Measurements from ENCODE around the gene ITPK1. TPM values are rescaled to one million over a fixed set of nuclear protein-coding genes. Genes with fewer than 3 reads are reported as not detected.
A peak's percentile ranks its signal among the peaks of the same experiment; 100 is the strongest.
"Not testable (repeated sequence)": the region's sequence is repeated elsewhere in the genome, so short reads cannot be mapped to it uniquely, and the experiment has no call there.

ITPK1 gene
- total RNA-seq, 1 experiment from 2014 or later: 60.1 TPM

DNA sequence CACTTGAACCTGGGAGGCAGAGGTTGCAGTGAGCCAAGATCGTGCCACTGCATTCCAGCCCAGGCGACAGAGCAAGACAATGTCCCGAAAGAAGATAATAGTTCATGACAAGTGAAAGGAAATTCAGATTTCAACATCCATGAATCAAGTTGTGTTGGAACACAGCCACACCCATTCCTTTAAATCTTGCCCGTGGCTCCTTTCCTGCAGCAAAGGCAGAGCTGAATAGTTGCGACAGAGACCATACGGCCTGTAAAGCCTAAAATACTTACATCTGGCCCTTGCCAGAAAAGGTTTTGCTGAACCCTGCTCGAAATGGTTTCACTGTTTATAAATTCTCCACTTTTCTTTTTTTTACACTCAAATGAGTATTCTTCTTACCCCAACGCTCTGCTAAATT lies 17.7 kb upstream of the ITPK1 start:
- no peaks in the 10 kb centered on the region for H3K27me3 Mint-ChIP-seq (ENCODE audit: insufficient read depth, unreplicated experiment)
- ChIA-PET CTCF (interaction anchor here (0.7 to 1.8 kb wide), 6 partner anchors 18 to 608 kb away, joined by 3 to 20 read pairs (median 6); no protein-coding TSS in a partner anchor), POLR2A (no interaction called here)
- Histone ChIP-seq H3K4me3 (ENCODE audit: low read depth, low read length) (no peak overlapping the region), H3K9me3 (no peaks in the 10 kb centered on the region), H3K4me1 (no peaks in the 10 kb centered on the region), H3K27me3 (replicated peaks; ENCODE audit: control insufficient read depth, insufficient read depth, low read length) (no peaks in the 10 kb centered on the region), H3K36me3 (ENCODE audit: control insufficient read depth, insufficient read depth, low read length) (no peaks in the 10 kb centered on the region)
- H3K36me3 Mint-ChIP-seq (ENCODE audit: insufficient read depth, unreplicated experiment): no peaks in the 10 kb centered on the region
- intact Hi-C loops (cut with micrococcal nuclease; ENCODE audit: unreplicated experiment): no loop called here
- no peak overlapping the region for H3K27ac Mint-ChIP-seq (ENCODE audit: unreplicated experiment)
- no TSS peak for BruUV-seq (replicated peaks)
- no peaks in the 10 kb centered on the region for H3K4me1 Mint-ChIP-seq (ENCODE audit: low read depth, unreplicated experiment)
- no peak overlapping the region for H3K4me3 Mint-ChIP-seq (ENCODE audit: unreplicated experiment)
- H3K9me3 Mint-ChIP-seq (ENCODE audit: unreplicated experiment): no peaks in the 10 kb centered on the region
- no peak for DNase-seq
- TF ChIP-seq, protein P1, sequence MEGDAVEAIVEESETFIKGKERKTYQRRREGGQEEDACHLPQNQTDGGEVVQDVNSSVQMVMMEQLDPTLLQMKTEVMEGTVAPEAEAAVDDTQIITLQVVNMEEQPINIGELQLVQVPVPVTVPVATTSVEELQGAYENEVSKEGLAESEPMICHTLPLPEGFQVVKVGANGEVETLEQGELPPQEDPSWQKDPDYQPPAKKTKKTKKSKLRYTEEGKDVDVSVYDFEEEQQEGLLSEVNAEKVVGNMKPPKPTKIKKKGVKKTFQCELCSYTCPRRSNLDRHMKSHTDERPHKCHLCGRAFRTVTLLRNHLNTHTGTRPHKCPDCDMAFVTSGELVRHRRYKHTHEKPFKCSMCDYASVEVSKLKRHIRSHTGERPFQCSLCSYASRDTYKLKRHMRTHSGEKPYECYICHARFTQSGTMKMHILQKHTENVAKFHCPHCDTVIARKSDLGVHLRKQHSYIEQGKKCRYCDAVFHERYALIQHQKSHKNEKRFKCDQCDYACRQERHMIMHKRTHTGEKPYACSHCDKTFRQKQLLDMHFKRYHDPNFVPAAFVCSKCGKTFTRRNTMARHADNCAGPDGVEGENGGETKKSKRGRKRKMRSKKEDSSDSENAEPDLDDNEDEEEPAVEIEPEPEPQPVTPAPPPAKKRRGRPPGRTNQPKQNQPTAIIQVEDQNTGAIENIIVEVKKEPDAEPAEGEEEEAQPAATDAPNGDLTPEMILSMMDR (IDR thresholded peaks at IDR 0.05; ENCODE audit: insufficient read depth in 1 of 2, low read depth in 1 of 2, low read length in 1 of 2, severe bottlenecking in 1 of 2, unreplicated experiment in 1 of 2): no peak

DNA sequence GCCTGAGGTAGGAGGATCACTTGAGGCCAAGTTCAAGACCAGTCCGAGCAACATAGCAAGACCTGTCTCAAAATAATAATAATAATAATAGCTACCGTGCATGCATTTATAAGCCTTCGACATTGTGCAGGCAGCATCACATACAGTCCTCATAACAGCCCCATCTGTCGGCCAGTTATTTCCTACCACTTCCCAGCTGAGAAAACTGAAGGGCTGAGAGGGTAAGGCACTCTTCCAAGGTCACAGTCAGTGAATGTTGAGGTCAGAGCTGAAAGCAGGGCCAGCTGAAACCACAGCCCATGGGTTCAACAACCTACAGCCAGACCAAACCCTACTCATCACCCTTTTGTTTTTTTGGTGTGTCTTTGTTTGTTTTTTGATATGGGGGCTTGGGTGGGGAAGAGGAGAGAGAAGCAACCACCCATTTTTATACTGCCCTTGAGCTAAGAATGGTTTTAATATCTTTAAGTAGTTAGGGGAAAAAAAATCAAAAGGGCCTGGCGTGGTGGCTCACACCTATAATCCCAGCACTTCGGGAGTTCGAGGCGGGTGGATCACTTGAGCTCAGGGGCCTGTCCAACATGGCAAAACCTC lies 16.8 kb upstream of the ITPK1 start:
- H3K27me3 ChIP-seq (replicated peaks; ENCODE audit: control insufficient read depth, insufficient read depth, low read length): no peaks in the 10 kb centered on the region
- ChIA-PET CTCF (interaction anchor here (0.7 to 1.8 kb wide), 8 partner anchors 11 to 252 kb away, joined by 3 to 20 read pairs (median 5); no protein-coding TSS in a partner anchor), POLR2A (no interaction called here)
- H3K4me3 ChIP-seq (ENCODE audit: low read depth, low read length): no peak overlapping the region
- no peaks in the 10 kb centered on the region for H3K4me1 ChIP-seq
- Mint-ChIP-seq H3K4me3 (ENCODE audit: unreplicated experiment) (no peak overlapping the region), H3K27me3 (ENCODE audit: insufficient read depth, unreplicated experiment) (no peaks in the 10 kb centered on the region), H3K27ac (ENCODE audit: unreplicated experiment) (no peak overlapping the region), H3K36me3 (ENCODE audit: insufficient read depth, unreplicated experiment) (no peaks in the 10 kb centered on the region), H3K4me1 (ENCODE audit: low read depth, unreplicated experiment) (no peaks in the 10 kb centered on the region), H3K9me3 (ENCODE audit: unreplicated experiment) (no peaks in the 10 kb centered on the region)
- no peak for DNase-seq
- no peaks in the 10 kb centered on the region for H3K36me3 ChIP-seq (ENCODE audit: control insufficient read depth, insufficient read depth, low read length)
- TF ChIP-seq, protein P1 (IDR thresholded peaks at IDR 0.05; ENCODE audit: insufficient read depth in 1 of 2, low read depth in 1 of 2, low read length in 1 of 2, severe bottlenecking in 1 of 2, unreplicated experiment in 1 of 2): peak; percentile 21 to 46
- no TSS peak for BruUV-seq (replicated peaks)
- no peaks in the 10 kb centered on the region for H3K9me3 ChIP-seq
- intact Hi-C loops (cut with micrococcal nuclease; ENCODE audit: unreplicated experiment): no loop called here

DNA sequence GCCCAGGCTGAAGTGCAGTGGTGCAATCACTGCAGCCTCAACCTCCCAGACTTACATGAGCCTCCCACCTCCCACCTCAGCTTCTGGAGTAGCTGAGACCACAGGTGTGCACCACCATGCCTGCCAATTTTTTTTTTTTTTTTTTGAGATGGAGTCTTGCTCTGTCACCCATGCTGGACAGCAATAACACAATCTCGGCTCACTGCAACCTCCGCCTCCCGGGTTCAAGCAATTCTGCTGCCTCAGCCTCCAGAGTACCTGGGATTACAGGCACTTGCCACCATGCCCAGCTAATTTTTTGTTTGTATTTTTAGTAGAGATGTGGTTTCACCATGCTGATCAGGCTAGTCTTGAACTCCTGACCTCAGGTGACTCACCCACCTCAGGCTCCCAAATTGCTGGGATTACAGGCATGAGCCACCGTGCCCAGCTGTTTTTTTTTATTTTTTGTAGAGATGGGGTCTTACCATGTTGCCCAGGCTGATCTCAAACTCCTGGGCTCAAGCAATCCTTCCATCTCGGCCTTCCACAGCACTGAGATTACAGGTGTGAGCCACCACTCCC lies 15.6 kb upstream of the ITPK1 start:
- POLR2A ChIA-PET: not testable (repeated sequence)

More for the DNA sequence above, 15.6 kb upstream of the ITPK1 start:
- BruUV-seq (replicated peaks); H3K4me1 Mint-ChIP-seq (ENCODE audit: low read depth, unreplicated experiment); H3K36me3 Mint-ChIP-seq (ENCODE audit: insufficient read depth, unreplicated experiment); H3K36me3 ChIP-seq (ENCODE audit: control insufficient read depth, insufficient read depth, low read length); H3K9me3 ChIP-seq; H3K27me3 ChIP-seq (replicated peaks; ENCODE audit: control insufficient read depth, insufficient read depth, low read length); H3K9me3 Mint-ChIP-seq (ENCODE audit: unreplicated experiment); H3K4me3 Mint-ChIP-seq (ENCODE audit: unreplicated experiment); H3K27me3 Mint-ChIP-seq (ENCODE audit: insufficient read depth, unreplicated experiment); intact Hi-C loops (cut with micrococcal nuclease; ENCODE audit: unreplicated experiment); H3K27ac Mint-ChIP-seq (ENCODE audit: unreplicated experiment); H3K4me3 ChIP-seq (ENCODE audit: low read depth, low read length); H3K4me1 ChIP-seq; DNase-seq: not testable (repeated sequence)
- CTCF ChIA-PET: interaction anchor here (1.2 to 1.8 kb wide), 2 partner anchors 18 to 250 kb away, joined by 5 to 6 read pairs; no protein-coding TSS in a partner anchor
